Prostate gland (tissue), 2 donors: Measurements from ENCODE around the gene KRTAP2-2.

Experiments
- CTCF ChIP-seq, 4 experiments: fragments of 200-600 bp in 2 of 4; fragments of 450-650 bp in 2 of 4; sonication (generic) in 2 of 4; IDR thresholded peaks; 1 replicate in 3 of 4; 2 replicates in 1 of 4; pipeline ENCODE4 v1.5.1; 2016 to 2019; ENCODE audit warnings: antibody characterized with exemption in 4 of 4, mild to moderate bottlenecking in 2 of 4, moderate library complexity in 2 of 4
- POLR2A ChIP-seq: fragments of 450-650 bp; IDR thresholded peaks from one replicate; pipeline ENCODE4 v1.6.1; 2016; ENCODE audit warnings: antibody characterized with exemption, mild to moderate bottlenecking

GRCh38 chr17:41058741-41059140 lies 3.7 kb upstream of the KRTAP2-2 start:
- TF ChIP-seq CTCF (IDR thresholded peaks at IDR 0.05), result no peak
- TF ChIP-seq POLR2A, result no peak
